Activated naive CD8-positive, alpha-beta T cell treated with anti-CD3 and anti-CD28 coated beads, Interleukin-2, amount 50 U/mL, for 24 hours (primary cell): ENCODE measurements around the gene CEP97.
"Not testable (repeated sequence)": the region's sequence is repeated elsewhere in the genome, so short reads cannot be mapped to it uniquely, and the experiment has no call there.

Source experiments
- ATAC-seq: fragments of 150-1000 bp; cut with Tn5 transposase; one replicate; pipeline ENCODE4 v1.10.0; 2021
- DNase-seq: peaks from one replicate; pipeline ENCODE4 v3.0.0; 2021
- H3K27ac Mint-ChIP-seq: one replicate; pipeline ENCODE4 v1.8.0; 2021; ENCODE audit warnings: mild to moderate bottlenecking, mixed read lengths
- H3K27me3 Mint-ChIP-seq: one replicate; pipeline ENCODE4 v1.8.0; 2021; ENCODE audit warnings: mixed read lengths
- H3K36me3 Mint-ChIP-seq: one replicate; pipeline ENCODE4 v1.8.0; 2021; ENCODE audit warnings: low read depth, mixed read lengths
- H3K4me1 Mint-ChIP-seq: one replicate; pipeline ENCODE4 v1.8.0; 2021; ENCODE audit warnings: mixed read lengths
- H3K4me3 Mint-ChIP-seq: one replicate; pipeline ENCODE4 v1.8.0; 2021; ENCODE audit warnings: mild to moderate bottlenecking, moderate library complexity, mixed read lengths
- H3K9me3 Mint-ChIP-seq: one replicate; pipeline ENCODE4 v1.8.0; 2021; ENCODE audit warnings: mixed read lengths

CEP97 gene, protein sequence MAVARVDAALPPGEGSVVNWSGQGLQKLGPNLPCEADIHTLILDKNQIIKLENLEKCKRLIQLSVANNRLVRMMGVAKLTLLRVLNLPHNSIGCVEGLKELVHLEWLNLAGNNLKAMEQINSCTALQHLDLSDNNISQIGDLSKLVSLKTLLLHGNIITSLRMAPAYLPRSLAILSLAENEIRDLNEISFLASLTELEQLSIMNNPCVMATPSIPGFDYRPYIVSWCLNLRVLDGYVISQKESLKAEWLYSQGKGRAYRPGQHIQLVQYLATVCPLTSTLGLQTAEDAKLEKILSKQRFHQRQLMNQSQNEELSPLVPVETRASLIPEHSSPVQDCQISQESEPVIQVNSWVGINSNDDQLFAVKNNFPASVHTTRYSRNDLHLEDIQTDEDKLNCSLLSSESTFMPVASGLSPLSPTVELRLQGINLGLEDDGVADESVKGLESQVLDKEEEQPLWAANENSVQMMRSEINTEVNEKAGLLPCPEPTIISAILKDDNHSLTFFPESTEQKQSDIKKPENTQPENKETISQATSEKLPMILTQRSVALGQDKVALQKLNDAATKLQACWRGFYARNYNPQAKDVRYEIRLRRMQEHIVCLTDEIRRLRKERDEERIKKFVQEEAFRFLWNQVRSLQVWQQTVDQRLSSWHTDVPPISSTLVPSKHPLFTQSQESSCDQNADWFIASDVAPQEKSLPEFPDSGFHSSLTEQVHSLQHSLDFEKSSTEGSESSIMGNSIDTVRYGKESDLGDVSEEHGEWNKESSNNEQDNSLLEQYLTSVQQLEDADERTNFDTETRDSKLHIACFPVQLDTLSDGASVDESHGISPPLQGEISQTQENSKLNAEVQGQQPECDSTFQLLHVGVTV

DNA sequence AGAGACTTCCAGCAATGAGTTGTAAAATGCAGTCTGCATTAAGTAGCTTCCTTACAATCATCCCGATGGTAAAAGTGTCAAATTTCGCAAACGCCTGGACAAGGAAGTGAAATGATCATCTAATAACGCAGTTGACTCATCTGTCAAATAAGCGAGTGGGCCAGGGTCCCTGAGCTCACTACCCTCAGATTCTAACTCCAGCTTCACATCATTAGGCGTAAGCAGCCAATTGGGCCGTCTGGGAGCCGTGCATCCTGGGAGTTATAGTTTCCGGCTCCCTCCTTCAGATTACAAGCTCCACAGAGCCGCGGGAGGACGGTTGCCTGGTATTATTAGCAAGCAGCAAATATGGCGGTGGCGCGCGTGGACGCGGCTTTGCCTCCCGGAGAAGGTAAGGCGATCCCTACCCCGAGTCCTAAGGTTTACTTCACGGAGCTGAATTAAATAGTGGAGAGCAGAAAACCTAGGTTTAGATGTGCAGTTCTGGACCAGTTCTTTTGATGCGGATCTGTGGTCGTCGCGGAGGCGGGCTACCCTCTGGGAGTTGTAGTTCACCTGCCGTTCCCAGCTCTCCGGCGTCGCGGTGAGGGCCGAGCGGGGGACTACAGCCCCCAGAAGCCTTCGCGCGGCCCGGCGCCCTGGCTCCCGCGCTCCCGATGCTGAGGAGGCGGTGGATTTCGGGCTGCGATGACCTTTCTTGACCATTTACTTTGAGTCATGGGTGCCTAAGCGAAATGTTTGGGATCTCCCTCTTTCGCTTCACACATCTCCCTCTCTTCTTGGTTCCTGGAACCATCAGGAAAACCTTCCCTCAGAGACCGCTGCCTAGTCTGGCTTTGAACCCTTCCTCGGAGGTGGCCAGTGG is at the start of gene CEP97:
CEP97 (plus strand) TSS at position 286 of the 865 bp plus-strand sequence; CDS start at position 349, 63 bp downstream.
- ATAC-seq (peak; percentile 96), DNase-seq (peak; percentile 90)
- H3K27me3 Mint-ChIP-seq, result no peaks in the 10 kb centered on the region
- peaks cover 41% of the 10 kb centered on the region for H3K4me1 Mint-ChIP-seq
- peak within 1 kb of the TSS; percentile 92 for H3K4me3 Mint-ChIP-seq
- H3K27ac Mint-ChIP-seq, result peak within 1 kb of the TSS; percentile 91
- no peaks in the 10 kb centered on the region for H3K9me3 Mint-ChIP-seq
- H3K36me3 Mint-ChIP-seq, result peaks cover 13% of the 10 kb centered on the region

DNA sequence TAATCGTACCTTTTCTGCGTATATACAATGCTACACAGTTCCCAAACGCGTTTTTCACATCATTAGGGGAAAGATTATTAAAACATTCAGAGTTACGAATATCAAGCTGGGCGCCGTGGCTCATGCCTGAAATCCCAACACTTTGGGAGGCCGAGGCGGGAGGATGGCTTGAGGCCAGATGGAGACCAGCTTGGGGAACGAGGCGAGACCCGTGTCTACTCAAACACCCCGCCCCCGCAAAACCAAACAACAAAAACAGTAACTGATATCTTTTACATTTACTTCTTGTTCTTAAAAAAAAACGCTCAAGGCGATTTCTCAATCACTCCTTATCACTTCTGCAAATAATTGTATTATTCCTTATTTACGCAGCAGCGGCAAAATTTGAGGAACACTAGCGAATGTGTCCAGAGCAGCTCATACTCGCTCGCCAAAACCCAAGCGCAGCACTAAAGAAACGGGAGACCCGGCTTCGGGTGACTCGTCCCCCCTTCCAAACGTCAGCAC is 48.7 kb upstream of the CEP97 start:
- ATAC-seq (no peak), DNase-seq (no peak)
- H3K9me3 Mint-ChIP-seq, result no peaks in the 10 kb centered on the region
- H3K36me3 Mint-ChIP-seq, result peaks cover 56% of the 10 kb centered on the region
- peak overlapping the region; percentile 96 for H3K27ac Mint-ChIP-seq
- H3K4me3 Mint-ChIP-seq, result peak overlapping the region; percentile 97
- H3K27me3 Mint-ChIP-seq, result peaks cover 2% of the 10 kb centered on the region
- H3K4me1 Mint-ChIP-seq, result peaks cover 47% of the 10 kb centered on the region

DNA sequence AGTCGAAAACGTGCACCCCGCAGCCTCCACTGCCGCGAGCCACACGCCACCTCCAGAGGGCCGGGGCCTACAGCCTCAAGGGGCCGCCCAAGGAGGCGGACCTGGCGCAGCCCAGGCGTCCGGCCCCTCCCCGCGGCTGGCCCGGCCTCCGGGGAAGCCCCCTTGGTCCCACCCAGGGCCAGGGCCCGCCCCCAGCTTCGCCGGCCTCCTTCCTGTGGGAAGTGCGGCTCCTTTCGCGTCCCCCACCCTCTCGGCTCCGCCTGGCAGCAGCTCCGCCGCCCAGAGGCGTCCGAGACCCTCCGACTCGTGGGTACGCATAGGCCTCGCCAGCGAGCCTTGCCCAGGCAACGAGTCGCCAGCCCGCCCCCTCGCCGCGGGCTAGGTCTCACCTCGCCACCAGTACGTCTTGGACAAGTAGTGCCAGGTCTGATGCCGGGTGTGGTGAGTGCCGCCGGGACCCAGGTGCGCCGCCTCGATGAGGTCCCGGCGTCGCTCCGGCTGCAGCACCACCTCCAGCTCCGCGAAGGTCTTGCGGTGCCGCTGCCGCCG is 48.1 kb upstream of the CEP97 start:
- peak; percentile 95 for ATAC-seq
- peak; percentile 97 for DNase-seq
- H3K27me3 Mint-ChIP-seq, result peaks cover 2% of the 10 kb centered on the region
- peaks cover 57% of the 10 kb centered on the region for H3K36me3 Mint-ChIP-seq
- H3K4me1 Mint-ChIP-seq, result peaks cover 49% of the 10 kb centered on the region
- H3K9me3 Mint-ChIP-seq, result no peaks in the 10 kb centered on the region
- H3K4me3 Mint-ChIP-seq, result peak overlapping the region; percentile 97
- peak overlapping the region; percentile 96 for H3K27ac Mint-ChIP-seq

DNA sequence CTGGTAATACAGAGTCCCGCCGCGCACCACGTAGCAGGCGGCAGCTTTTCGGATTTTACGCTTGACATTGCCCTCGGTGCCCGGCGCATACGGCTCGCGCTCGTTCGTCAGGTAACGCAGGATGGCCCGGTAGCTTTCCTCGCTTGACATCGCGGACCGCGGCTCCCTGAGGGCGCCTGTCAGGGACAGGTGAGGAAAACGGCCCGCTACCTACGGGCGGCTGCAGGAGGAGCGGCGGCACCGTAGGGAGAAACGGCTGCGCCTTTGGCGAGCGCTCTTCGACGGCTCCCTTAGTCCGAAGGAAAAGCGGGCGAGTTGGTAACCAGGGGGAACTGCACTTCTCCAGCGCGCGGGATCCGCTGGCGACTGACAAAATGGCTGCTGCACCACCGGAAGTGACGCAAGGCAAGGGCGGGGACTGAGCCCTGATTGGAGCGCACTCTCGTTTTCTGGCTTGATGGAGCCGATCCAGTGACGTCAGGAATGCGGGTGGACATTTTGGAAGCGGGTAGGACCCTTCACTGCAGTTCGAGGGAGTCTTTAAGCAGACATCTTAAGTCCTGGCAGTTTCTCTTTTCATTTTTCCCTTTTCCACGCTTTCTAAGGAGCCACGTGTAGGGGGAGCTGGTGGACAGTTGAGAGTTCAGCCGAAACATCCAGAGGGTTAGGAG is 47.5 kb upstream of the CEP97 start, which contains the start of gene ZBTB11:
ZBTB11 (minus strand) TSS at position 368 of the 671 bp plus-strand sequence; CDS start at position 150, 218 bp downstream.
- Mint-ChIP-seq H3K9me3 (no peaks in the 10 kb centered on the region), H3K4me3 (peak within 1 kb of the TSS; percentile 97), H3K4me1 (peaks cover 55% of the 10 kb centered on the region), H3K27ac (peak within 1 kb of the TSS; percentile 96), H3K36me3 (peaks cover 57% of the 10 kb centered on the region), H3K27me3 (peaks cover 2% of the 10 kb centered on the region)
- DNase-seq (peak; percentile 100), ATAC-seq (peak; percentile 72)

DNA sequence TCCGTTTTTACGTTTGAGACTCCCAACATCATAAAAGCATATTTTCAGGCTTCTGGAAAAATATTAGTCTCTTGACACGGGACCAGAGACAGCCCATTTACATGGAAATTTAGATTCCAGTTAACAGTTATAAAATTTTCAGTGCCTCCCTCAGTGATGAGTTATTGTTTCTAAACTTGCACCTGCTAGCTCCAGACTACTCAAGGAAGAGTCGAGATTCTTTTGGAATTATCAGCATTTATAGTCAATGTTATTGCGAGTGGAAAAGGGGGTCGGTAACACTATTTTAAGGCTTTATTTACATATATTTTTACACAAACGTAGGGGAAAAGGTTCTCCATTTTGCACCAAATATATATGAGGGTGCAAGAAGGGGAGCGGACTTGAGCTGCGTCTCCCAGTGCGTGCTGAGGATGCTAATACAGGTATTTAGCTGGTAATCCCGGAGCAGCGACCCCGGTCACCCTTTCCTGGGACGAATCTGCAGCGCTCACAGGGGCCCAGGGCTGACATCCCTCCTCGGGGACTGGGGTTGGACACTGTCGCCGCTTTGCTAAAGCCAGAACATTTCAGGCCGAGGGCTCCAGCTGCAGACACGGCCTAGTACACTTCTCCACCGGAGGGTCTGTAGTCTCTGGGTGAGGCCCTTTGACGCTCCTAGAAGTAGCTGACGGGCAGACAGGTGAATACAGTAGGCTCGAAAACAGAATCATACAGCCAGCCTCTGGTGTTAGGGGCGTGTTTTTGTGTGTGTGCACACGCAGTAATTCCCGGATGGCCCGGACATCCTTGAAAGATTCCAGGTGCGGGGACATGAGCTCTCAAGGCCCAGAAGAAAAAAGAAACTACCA is 46.8 kb upstream of the CEP97 start:
- peak overlapping the region; percentile 97 for H3K4me3 Mint-ChIP-seq
- H3K9me3 Mint-ChIP-seq, result no peaks in the 10 kb centered on the region
- DNase-seq (no peak), ATAC-seq (no peak)
- H3K36me3 Mint-ChIP-seq, result peaks cover 63% of the 10 kb centered on the region
- peak overlapping the region; percentile 96 for H3K27ac Mint-ChIP-seq
- peaks cover 2% of the 10 kb centered on the region for H3K27me3 Mint-ChIP-seq
- H3K4me1 Mint-ChIP-seq, result peaks cover 56% of the 10 kb centered on the region

DNA sequence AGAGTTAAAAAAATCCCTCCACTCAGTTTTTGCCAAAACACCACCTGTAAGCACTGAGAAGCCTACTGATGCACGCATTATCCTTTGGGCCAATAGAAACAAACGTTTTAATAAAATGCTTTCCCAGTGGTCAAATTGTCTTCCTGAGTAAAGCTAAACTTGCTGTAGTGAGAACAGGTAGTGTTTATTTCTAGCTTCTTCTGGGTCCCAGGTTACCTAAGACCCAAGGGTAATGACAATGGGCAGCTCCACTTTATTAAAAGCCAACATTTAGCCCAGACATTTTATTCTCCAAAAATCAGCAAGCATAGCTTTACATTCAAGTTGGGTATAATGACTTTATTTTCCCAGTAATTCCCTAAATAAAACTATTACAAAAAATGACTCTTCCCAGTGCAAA is 45.6 kb upstream of the CEP97 start:
- H3K27ac Mint-ChIP-seq, H3K27me3 Mint-ChIP-seq, H3K9me3 Mint-ChIP-seq, DNase-seq, H3K4me3 Mint-ChIP-seq, ATAC-seq: not testable (repeated sequence)
- H3K36me3 Mint-ChIP-seq, result peaks cover 67% of the 10 kb centered on the region
- H3K4me1 Mint-ChIP-seq, result peaks cover 51% of the 10 kb centered on the region

DNA sequence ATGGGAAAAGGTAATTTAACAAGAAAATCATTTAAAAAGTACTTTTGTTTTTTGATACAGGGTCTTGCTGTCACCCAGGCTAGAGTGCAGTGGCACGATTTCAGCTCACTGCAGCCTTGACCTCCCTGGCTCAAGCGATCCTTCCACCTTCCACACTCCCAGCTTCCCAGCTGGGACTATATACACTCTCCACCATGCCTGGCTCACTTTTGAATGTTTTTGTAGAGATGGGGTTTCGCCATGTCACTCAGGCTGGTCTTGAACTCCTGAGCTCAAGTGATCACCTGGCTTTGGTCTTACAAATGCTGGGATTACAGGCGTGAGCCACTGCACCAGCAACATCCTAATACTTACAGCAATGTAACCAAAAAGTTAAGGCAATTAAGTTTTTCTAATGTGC is 43.9 kb upstream of the CEP97 start:
- ATAC-seq, result no peak
- DNase-seq, result no peak
- no peak overlapping the region for H3K4me3 Mint-ChIP-seq
- H3K4me1 Mint-ChIP-seq, result peaks cover 46% of the 10 kb centered on the region
- peaks cover 2% of the 10 kb centered on the region for H3K27me3 Mint-ChIP-seq
- peaks cover 71% of the 10 kb centered on the region for H3K36me3 Mint-ChIP-seq
- H3K27ac Mint-ChIP-seq, result peak overlapping the region; percentile 68
- H3K9me3 Mint-ChIP-seq, result no peaks in the 10 kb centered on the region

DNA sequence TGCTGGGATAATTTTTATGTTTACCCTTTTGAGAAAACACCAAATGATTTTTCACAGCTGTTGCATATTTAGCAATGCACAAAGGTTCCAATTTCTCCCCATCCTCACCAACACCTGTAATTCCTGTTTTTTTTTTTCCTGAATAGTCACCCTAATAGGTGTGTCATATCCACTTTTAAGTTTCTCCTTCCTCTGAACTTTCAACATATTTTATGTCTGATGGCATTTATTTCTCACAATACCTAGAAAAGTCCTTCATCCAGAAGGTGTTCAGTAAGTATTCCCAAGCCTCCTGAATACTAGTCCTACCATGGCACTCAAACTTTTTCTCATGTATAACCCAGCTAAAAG is 39.4 kb upstream of the CEP97 start:
- Mint-ChIP-seq H3K36me3 (peaks cover 61% of the 10 kb centered on the region), H3K27ac (peak overlapping the region; percentile 99), H3K4me3 (peak overlapping the region; percentile 98), H3K9me3 (no peaks in the 10 kb centered on the region), H3K27me3 (no peaks in the 10 kb centered on the region), H3K4me1 (peaks cover 44% of the 10 kb centered on the region)
- no peak for DNase-seq
- no peak for ATAC-seq

DNA sequence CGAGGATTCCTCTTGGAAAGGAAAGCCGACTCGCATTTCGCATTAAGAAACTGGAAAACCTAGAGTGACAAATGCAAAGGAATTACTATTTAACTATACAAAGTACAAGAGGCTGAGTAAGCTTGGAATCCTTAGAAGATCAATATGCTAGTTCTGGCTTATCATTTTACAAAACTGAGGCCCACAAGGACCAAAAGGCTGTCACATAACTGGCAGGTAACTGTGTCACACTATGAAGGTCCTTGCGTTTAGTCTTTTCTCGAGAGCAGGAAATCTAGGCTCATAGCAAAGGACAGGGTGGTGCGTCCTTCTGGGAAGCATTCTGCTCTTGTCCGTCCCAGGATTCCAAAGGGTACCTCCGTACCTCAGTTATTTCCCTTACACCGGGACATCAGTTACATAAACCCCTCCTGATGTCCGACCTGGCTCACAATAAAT is 38.5 kb upstream of the CEP97 start:
- ATAC-seq (no peak), DNase-seq (no peak)
- Mint-ChIP-seq H3K4me1 (peaks cover 44% of the 10 kb centered on the region), H3K4me3 (peak overlapping the region; percentile 98), H3K9me3 (no peaks in the 10 kb centered on the region), H3K27me3 (no peaks in the 10 kb centered on the region), H3K36me3 (peaks cover 53% of the 10 kb centered on the region), H3K27ac (peak overlapping the region; percentile 99)

DNA sequence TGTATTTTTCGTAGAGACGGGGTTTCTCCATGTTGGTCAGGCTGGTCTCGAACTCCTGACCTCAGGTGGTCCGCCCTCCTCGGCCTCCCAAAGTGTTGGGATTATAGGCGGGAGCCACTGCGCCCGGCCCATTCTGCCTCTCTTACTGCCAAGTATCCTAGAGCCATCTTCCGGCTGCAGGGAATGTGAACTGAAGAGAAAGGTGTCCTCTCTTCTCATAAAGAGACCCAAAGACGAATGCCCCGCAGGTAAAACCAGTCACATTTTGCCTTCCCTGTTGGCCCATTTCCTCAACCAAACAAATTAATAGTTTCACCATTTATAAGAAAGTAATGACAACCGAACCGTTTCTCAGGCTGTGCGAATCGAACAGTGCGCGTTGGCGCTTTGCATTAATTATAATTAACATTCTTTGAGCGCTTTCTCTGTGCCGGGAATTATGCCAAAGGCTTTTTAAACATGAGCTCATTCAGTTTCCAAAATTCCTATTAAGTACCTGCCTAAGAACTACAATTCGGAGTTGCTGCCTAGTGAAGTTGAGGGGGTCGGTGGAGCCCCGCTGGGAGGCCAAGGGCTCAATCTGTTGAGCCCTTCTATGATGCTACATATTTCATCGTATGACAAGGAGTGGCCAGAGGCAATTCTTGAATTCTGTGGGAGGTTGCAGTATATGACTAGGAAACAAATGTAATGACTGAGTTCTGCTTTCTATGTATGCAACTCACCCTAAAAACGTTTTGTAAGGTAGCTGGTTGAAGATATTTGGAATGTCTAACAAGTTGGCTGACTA is 37.1 kb upstream of the CEP97 start:
- Mint-ChIP-seq H3K27me3 (no peaks in the 10 kb centered on the region), H3K9me3 (no peaks in the 10 kb centered on the region), H3K27ac (peak overlapping the region; percentile 99), H3K4me3 (peak overlapping the region; percentile 98), H3K4me1 (peaks cover 40% of the 10 kb centered on the region), H3K36me3 (peaks cover 39% of the 10 kb centered on the region)
- no peak for DNase-seq
- ATAC-seq, result no peak

DNA sequence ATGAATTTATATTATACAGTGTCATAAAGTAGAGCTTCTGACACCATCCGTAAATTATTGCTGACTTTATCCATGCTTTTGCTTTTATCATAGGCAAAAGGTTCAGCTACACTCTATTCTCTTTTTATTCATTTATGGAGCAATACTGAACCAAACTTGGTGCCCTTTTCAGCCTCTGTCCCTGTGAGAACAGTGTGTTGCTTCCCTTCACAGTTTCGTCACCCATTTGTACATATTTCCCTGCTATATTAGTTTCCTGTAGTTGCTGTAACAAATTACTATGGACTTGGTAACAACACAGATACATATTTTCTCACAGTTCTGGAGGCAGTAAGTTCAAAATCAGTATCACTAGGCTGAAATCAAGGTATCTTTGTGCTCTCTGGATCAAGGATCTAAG is 35.1 kb upstream of the CEP97 start:
- H3K4me1 Mint-ChIP-seq, result peaks cover 31% of the 10 kb centered on the region
- no peak for DNase-seq
- H3K27me3 Mint-ChIP-seq, result no peaks in the 10 kb centered on the region
- peak overlapping the region; percentile 47 for H3K27ac Mint-ChIP-seq
- no peaks in the 10 kb centered on the region for H3K9me3 Mint-ChIP-seq
- H3K4me3 Mint-ChIP-seq, result no peak overlapping the region
- no peak for ATAC-seq
- peaks cover 24% of the 10 kb centered on the region for H3K36me3 Mint-ChIP-seq

DNA sequence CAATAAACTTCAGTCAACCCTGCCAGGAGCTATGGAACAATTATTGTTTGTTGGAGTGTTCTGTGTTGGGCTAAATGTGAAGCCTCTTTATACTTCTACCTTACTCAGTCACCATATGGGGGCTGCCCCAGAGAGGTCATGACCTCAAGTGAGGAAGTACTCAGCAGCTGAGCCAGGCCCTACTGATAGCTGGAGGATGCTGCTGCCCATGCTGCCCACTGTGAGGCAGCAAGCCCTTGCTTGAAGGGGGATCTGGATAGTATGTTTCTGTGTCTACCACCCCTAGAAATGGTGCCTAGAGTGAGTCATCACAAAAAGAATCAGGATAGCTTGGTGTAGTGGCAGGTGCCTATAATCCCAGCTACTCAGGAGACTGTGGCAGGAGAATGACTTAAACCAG is 33.4 kb upstream of the CEP97 start:
- no peak overlapping the region for H3K4me3 Mint-ChIP-seq
- H3K4me1 Mint-ChIP-seq, result peaks cover 24% of the 10 kb centered on the region
- no peak for DNase-seq
- ATAC-seq, result peak; percentile 39
- no peaks in the 10 kb centered on the region for H3K27me3 Mint-ChIP-seq
- no peaks in the 10 kb centered on the region for H3K9me3 Mint-ChIP-seq
- peak overlapping the region; percentile 40 for H3K27ac Mint-ChIP-seq
- H3K36me3 Mint-ChIP-seq, result peaks cover 7% of the 10 kb centered on the region
